HFF-Myc (cell line): ENCODE results near the gene KRT24.

Source experiments
- DNase-seq: peaks from one replicate; pipeline ENCODE4 v3.0.0-alpha.2; 2011; ENCODE audit warnings: low read depth; ENCODE audit errors: extremely low read depth
- H3K4me3 ChIP-seq: replicated peaks from 2 replicates; pipeline ENCODE4 v1.5.1; 2011; ENCODE audit warnings: low read depth, mild to moderate bottlenecking, control low read depth, low read length
- CTCF ChIP-seq: IDR thresholded peaks from 2 replicates; pipeline ENCODE4 v1.5.1; 2012; ENCODE audit warnings: mild to moderate bottlenecking, low read depth, low read length, control low read depth; ENCODE audit errors: missing control alignments

Gene KRT24

GRCh38 chr17:40717776-40718175 lies 14.2 kb upstream of the KRT24 start:
- TF ChIP-seq CTCF, result no peak

GRCh38 chr17:40714473-40714872 lies 10.9 kb upstream of the KRT24 start:
- no peak for DNase-seq
- no peak overlapping the region for H3K4me3 ChIP-seq
- TF ChIP-seq CTCF, result no peak

More at GRCh38 chr17:40717776-40718175, 14.2 kb upstream of the KRT24 start:
- no peak overlapping the region for H3K4me3 ChIP-seq
- DNase-seq, result no peak

- H3K4me3 ChIP-seq, result no peak overlapping the region
- TF ChIP-seq CTCF, result no peak
- no peak for DNase-seq
Measured at GRCh38 chr17:40707745-40708144, 4.2 kb upstream of the KRT24 start.

GRCh38 chr17:40705584-40705983 lies 2.0 kb upstream of the KRT24 start:
- TF ChIP-seq CTCF, result no peak
- DNase-seq, result no peak
- no peak overlapping the region for H3K4me3 ChIP-seq

- no peak for TF ChIP-seq CTCF
- H3K4me3 ChIP-seq, result no peak overlapping the region
- no peak for DNase-seq
Measured at GRCh38 chr17:40702271-40702670, 1.3 kb downstream of the KRT24 start.

GRCh38 chr17:40699853-40700252 lies 3.7 kb downstream of the KRT24 start:
- TF ChIP-seq CTCF, result no peak
- H3K4me3 ChIP-seq, result no peak overlapping the region
- DNase-seq, result no peak

GRCh38 chr17:40699371-40699770 lies 4.2 kb downstream of the KRT24 start:
- H3K4me3 ChIP-seq, result no peak overlapping the region
- no peak for TF ChIP-seq CTCF
- no peak for DNase-seq
